HG03025 (cell line): ENCODE measurements around the gene KTI12.

Experiments
- ATAC-seq: cut with Tn5 transposase; IDR thresholded peaks from one replicate; pipeline ENCODE4 v1.9.1; 2021; ENCODE audit warnings: mild to moderate bottlenecking, moderate library complexity; ENCODE audit not compliant: unreplicated experiment, low FRiP score

Gene KTI12

GRCh38 chr1:51989582-51990477, 43.8 kb downstream of the KTI12 start:
- no peak for ATAC-seq

GRCh38 chr1:51988254-51988653, 45.4 kb downstream of the KTI12 start:
- no peak for ATAC-seq

- no peak for ATAC-seq
These were observed 46.9 kb downstream of the KTI12 start for GRCh38 chr1:51986718-51987117.

DNA sequence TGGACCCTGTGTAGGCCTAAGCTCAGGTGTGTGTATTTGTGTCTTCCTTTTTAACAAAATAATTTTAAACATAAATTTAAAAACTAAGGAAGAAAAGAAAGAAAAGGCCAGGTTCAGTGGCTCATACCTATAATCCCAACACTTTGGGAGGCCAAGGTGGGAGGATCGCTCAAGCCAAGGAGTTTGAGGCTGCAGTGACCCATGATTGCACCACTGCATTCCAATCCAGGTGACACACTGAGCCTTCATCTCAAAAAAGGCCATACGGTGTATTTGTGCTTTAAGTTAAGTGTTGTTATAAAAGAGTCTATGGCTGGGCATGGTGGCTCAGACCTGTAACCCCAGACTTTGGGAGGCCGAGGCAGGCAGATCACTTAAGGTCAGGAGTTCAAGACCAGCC, 51.4 kb downstream of the KTI12 start:
- ATAC-seq, result no peak
